DMS53 (cell line): ENCODE data around the gene EMILIN3.

ENCODE experiments used
- DNase-seq: peaks from one replicate; lab custom pipeline; 2025; lab: John Stamatoyannopoulos, UW

EMILIN3 gene

GRCh38 chr20:41391587-41392001 lies 25.0 kb upstream of the EMILIN3 start:
- DNase-seq: peak; percentile 19

- no peak for DNase-seq
Observed at GRCh38 chr20:41390889-41391288, 24.3 kb upstream of the EMILIN3 start.

GRCh38 chr20:41387444-41387851 lies 20.8 kb upstream of the EMILIN3 start:
- no peak for DNase-seq

- DNase-seq: no peak
Observed at GRCh38 chr20:41386502-41387427, 20.1 kb upstream of the EMILIN3 start.

GRCh38 chr20:41382791-41383305 lies 16.2 kb upstream of the EMILIN3 start:
- DNase-seq: no peak

- DNase-seq: no peak
Observed at GRCh38 chr20:41380551-41381193, 14.1 kb upstream of the EMILIN3 start.

- no peak for DNase-seq
Observed at GRCh38 chr20:41379551-41379950, 12.9 kb upstream of the EMILIN3 start.

GRCh38 chr20:41377275-41377674 lies 10.7 kb upstream of the EMILIN3 start:
- DNase-seq: no peak

- DNase-seq: no peak
Observed at GRCh38 chr20:41376349-41376748, 9.7 kb upstream of the EMILIN3 start.

GRCh38 chr20:41375846-41376245 lies 9.2 kb upstream of the EMILIN3 start:
- DNase-seq: no peak

- no peak for DNase-seq
Observed at GRCh38 chr20:41373931-41374920, 7.6 kb upstream of the EMILIN3 start.

- DNase-seq: no peak
Observed at GRCh38 chr20:41373251-41373783, 6.7 kb upstream of the EMILIN3 start.

GRCh38 chr20:41371371-41371770 lies 4.8 kb upstream of the EMILIN3 start:
- DNase-seq: peak; percentile 11

GRCh38 chr20:41370176-41370575 lies 3.6 kb upstream of the EMILIN3 start:
- DNase-seq: no peak

- DNase-seq: no peak
Observed at GRCh38 chr20:41369673-41370072, 3.1 kb upstream of the EMILIN3 start.

- no peak for DNase-seq
Observed at GRCh38 chr20:41367956-41368355, 1.3 kb upstream of the EMILIN3 start.

GRCh38 chr20:41367393-41367695 lies 726 bp upstream of the EMILIN3 start:
- peak; percentile 28 for DNase-seq

GRCh38 chr20:41365777-41366545 lies 657 bp downstream of the EMILIN3 start:
- peak; percentile 43 for DNase-seq

- DNase-seq: no peak
Observed at GRCh38 chr20:41364967-41365765, 1.5 kb downstream of the EMILIN3 start.

GRCh38 chr20:41364236-41364855 lies 2.3 kb downstream of the EMILIN3 start:
- DNase-seq: peak; percentile 15
